ENCODE results near the gene SPC24. TPM values are rescaled to one million over a fixed set of nuclear protein-coding genes. Genes with fewer than 3 reads are reported as not detected.
"Not testable (repeated sequence)": the region's sequence is repeated elsewhere in the genome, so short reads cannot be mapped to it uniquely, and the experiment has no call there.

Gene SPC24
- total RNA-seq, 1 experiment from 2014 or later = 44.8 TPM

- H3K27me3 ChIP-seq (replicated peaks; ENCODE audit: control insufficient read depth, insufficient read depth, low read length) = no peaks in the 10 kb centered on the region
- CTCF ChIA-PET = interaction anchor here (0.6 to 1.0 kb wide), 13 partner anchors 9 to 1540 kb away, joined by 3 to 7 read pairs (median 4); partner anchors contain the start of genes LDLR and MAN2B1
- H3K4me1 ChIP-seq = peaks cover 12% of the 10 kb centered on the region
- Mint-ChIP-seq H3K27ac (ENCODE audit: unreplicated experiment) (no peak overlapping the region), H3K36me3 (ENCODE audit: insufficient read depth, unreplicated experiment) (peaks cover 98% of the 10 kb centered on the region), H3K27me3 (ENCODE audit: insufficient read depth, unreplicated experiment) (no peaks in the 10 kb centered on the region), H3K4me1 (ENCODE audit: low read depth, unreplicated experiment) (no peaks in the 10 kb centered on the region), H3K4me3 (ENCODE audit: unreplicated experiment) (no peak overlapping the region), H3K9me3 (ENCODE audit: unreplicated experiment) (no peaks in the 10 kb centered on the region)
- POLR2A ChIA-PET = no interaction called here
- H3K4me3 ChIP-seq (ENCODE audit: low read depth, low read length) = no peak overlapping the region
- no peaks in the 10 kb centered on the region for H3K9me3 ChIP-seq
- DNase-seq = peak; percentile 81 to 84
- BruUV-seq (replicated peaks) = no TSS peak
- peak; percentile 76 to 80 for TF ChIP-seq CTCF (IDR thresholded peaks at IDR 0.05; ENCODE audit: insufficient read depth in 1 of 2, low read depth in 1 of 2, low read length in 1 of 2, severe bottlenecking in 1 of 2, unreplicated experiment in 1 of 2)
- intact Hi-C loops (cut with micrococcal nuclease; ENCODE audit: unreplicated experiment) = no loop called here
- H3K36me3 ChIP-seq (ENCODE audit: control insufficient read depth, insufficient read depth, low read length) = peaks cover 17% of the 10 kb centered on the region
These were observed 29.4 kb downstream of the SPC24 start for GRCh38 chr19:11125994-11126685.

DNA sequence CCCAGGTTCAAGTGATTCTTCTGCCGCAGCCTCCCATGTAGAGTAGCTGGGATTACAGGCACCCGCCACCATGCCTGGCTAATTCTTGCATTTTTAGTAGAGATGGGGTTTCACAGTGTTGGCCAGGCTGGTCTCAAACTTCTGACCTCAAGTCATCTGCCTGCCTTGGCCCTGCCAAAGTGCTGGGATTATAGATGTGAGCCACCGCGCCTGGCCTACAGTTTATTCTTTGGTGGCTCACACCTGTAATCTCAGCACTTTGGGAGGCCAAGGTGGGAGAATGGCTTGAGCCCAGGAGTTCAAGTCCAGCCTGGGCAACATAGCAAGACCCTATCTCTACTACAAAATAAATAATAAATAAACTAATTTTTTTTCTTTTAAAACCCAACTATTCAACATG is 31.4 kb downstream of the SPC24 start:
- intact Hi-C loops (cut with micrococcal nuclease; ENCODE audit: unreplicated experiment); BruUV-seq (replicated peaks); CTCF ChIA-PET; H3K9me3 ChIP-seq; H3K4me3 Mint-ChIP-seq (ENCODE audit: unreplicated experiment); H3K27me3 Mint-ChIP-seq (ENCODE audit: insufficient read depth, unreplicated experiment); H3K4me1 ChIP-seq; H3K4me3 ChIP-seq (ENCODE audit: low read depth, low read length); DNase-seq; H3K27ac Mint-ChIP-seq (ENCODE audit: unreplicated experiment); H3K4me1 Mint-ChIP-seq (ENCODE audit: low read depth, unreplicated experiment); H3K9me3 Mint-ChIP-seq (ENCODE audit: unreplicated experiment); POLR2A ChIA-PET; H3K27me3 ChIP-seq (replicated peaks; ENCODE audit: control insufficient read depth, insufficient read depth, low read length): not testable (repeated sequence)
- peaks cover 18% of the 10 kb centered on the region for H3K36me3 ChIP-seq (ENCODE audit: control insufficient read depth, insufficient read depth, low read length)
- H3K36me3 Mint-ChIP-seq (ENCODE audit: insufficient read depth, unreplicated experiment) = peaks cover 98% of the 10 kb centered on the region

DNA sequence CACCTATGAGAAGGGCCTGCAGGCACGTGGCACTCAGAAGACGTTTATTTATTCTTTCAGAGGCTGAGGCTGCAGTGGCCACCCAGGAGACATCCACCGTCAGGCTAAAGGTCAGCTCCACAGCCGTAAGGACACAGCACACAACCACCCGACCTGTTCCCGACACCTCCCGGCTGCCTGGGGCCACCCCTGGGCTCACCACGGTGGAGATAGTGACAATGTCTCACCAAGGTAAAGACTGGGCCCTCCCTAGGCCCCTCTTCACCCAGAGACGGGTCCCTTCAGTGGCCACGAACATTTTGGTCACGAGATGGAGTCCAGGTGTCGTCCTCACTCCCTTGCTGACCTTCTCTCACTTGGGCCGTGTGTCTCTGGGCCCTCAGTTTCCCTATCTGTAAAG is 32.5 kb downstream of the SPC24 start:
- H3K27me3 ChIP-seq (replicated peaks; ENCODE audit: control insufficient read depth, insufficient read depth, low read length) = no peaks in the 10 kb centered on the region
- Mint-ChIP-seq H3K27ac (ENCODE audit: unreplicated experiment) (no peak overlapping the region), H3K9me3 (ENCODE audit: unreplicated experiment) (no peaks in the 10 kb centered on the region), H3K27me3 (ENCODE audit: insufficient read depth, unreplicated experiment) (no peaks in the 10 kb centered on the region), H3K36me3 (ENCODE audit: insufficient read depth, unreplicated experiment) (peaks cover 98% of the 10 kb centered on the region), H3K4me1 (ENCODE audit: low read depth, unreplicated experiment) (no peaks in the 10 kb centered on the region), H3K4me3 (ENCODE audit: unreplicated experiment) (no peak overlapping the region)
- H3K4me3 ChIP-seq (ENCODE audit: low read depth, low read length) = no peak overlapping the region
- ChIA-PET CTCF (interaction anchor here (0.6 kb wide), 2 partner anchors 28 to 49 kb away, joined by 3 read pairs; no protein-coding TSS in a partner anchor), POLR2A (interaction anchor here (0.7 kb wide), 1 partner anchor 33 kb away, joined by 4 read pairs; no protein-coding TSS in a partner anchor)
- no peaks in the 10 kb centered on the region for H3K4me1 ChIP-seq
- peaks cover 18% of the 10 kb centered on the region for H3K36me3 ChIP-seq (ENCODE audit: control insufficient read depth, insufficient read depth, low read length)
- intact Hi-C loops (cut with micrococcal nuclease; ENCODE audit: unreplicated experiment) = no loop called here
- no peaks in the 10 kb centered on the region for H3K9me3 ChIP-seq
- no TSS peak for BruUV-seq (replicated peaks)
- no peak for DNase-seq
- no peak for TF ChIP-seq CTCF (IDR thresholded peaks at IDR 0.05; ENCODE audit: insufficient read depth in 1 of 2, low read depth in 1 of 2, low read length in 1 of 2, severe bottlenecking in 1 of 2, unreplicated experiment in 1 of 2)

GRCh38 chr19:11121963-11122362 is 33.6 kb downstream of the SPC24 start:
- H3K4me1 Mint-ChIP-seq (ENCODE audit: low read depth, unreplicated experiment); CTCF ChIA-PET; H3K4me3 ChIP-seq (ENCODE audit: low read depth, low read length); H3K4me1 ChIP-seq; H3K9me3 ChIP-seq; H3K4me3 Mint-ChIP-seq (ENCODE audit: unreplicated experiment); DNase-seq; H3K27ac Mint-ChIP-seq (ENCODE audit: unreplicated experiment); POLR2A ChIA-PET; H3K9me3 Mint-ChIP-seq (ENCODE audit: unreplicated experiment); BruUV-seq (replicated peaks); intact Hi-C loops (cut with micrococcal nuclease; ENCODE audit: unreplicated experiment); H3K27me3 Mint-ChIP-seq (ENCODE audit: insufficient read depth, unreplicated experiment); H3K27me3 ChIP-seq (replicated peaks; ENCODE audit: control insufficient read depth, insufficient read depth, low read length): not testable (repeated sequence)
- peaks cover 11% of the 10 kb centered on the region for H3K36me3 ChIP-seq (ENCODE audit: control insufficient read depth, insufficient read depth, low read length)
- peaks cover 98% of the 10 kb centered on the region for H3K36me3 Mint-ChIP-seq (ENCODE audit: insufficient read depth, unreplicated experiment)
